ENCODE results near the gene ERP27.

ERP27 gene

DNA sequence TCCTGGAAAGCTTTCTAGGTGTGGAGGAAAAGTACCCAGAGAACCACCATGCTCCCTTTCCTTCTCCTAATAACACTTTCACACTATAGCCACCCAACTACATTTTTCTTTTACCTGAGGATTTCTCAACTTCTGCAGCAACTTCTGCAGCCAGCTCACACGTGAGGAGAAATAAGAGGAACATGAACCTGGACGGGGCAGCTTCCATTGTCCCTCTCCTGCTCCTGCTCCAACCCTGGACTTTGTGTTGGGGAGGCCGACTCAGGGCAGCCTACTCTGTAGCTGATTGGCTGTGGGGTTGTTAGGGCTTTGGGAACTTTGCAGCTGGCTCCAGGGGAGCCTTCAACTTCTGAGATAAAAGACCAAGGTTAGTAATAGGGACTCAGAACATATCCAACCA, at the start of gene ERP27:
Gene ERP27 (minus strand): TSS at position 237 of the 400 bp plus-strand sequence. CDS start 29 bp downstream, at position 208.
- DNase-seq, result no peak

- no peak for DNase-seq
Observed at GRCh38 chr12:14988035-14988434, 49.7 kb upstream of the ERP27 start.

DNA sequence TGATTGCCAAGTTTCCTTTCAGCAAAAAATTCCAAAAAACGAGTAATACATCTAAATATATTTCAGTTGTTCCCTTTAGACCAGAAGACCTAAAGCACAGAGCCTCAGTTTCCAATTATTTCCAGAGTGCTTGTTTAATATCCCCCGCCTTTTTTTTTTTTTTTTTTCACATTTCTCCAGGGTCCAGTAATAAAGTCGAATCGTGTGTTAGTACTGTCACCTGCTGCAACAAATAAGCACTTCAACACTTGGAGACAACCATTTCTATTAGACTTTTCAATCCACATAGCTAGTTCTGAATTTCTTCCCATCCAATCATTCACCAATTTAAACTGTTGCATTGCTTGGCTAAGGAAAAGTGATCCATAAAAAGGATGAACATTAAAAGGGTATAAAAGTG, 48.1 kb upstream of the ERP27 start:
- DNase-seq, result no peak

DNA sequence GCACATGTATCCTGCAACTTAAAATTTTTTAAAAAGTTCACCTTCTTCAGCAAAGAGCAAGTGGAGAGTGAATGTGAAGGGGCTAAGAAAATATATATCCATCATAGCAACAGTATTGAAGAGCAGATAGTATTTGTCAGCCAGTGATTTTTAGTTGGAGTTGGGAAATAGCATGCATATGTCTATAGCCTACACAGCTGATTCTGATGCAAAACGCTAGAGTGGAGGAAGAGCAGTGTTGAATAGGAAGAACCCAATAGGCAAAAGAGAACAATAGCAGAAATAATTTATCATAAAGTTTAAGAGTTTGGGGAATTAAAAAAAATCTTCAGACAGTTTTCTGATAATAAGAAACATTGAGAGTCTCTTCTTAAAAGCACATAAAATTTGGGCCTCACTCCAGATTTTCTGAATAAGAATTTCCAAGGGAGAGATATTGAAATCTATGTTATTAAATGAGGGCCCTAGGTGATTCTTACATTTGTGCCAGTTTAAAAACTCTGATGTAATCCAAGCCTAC, 46.5 kb upstream of the ERP27 start:
- DNase-seq, result no peak

- DNase-seq, result no peak
Observed at GRCh38 chr12:14984036-14984435, 45.7 kb upstream of the ERP27 start.

GRCh38 chr12:14982991-14983390, 44.7 kb upstream of the ERP27 start:
- no peak for DNase-seq

DNA sequence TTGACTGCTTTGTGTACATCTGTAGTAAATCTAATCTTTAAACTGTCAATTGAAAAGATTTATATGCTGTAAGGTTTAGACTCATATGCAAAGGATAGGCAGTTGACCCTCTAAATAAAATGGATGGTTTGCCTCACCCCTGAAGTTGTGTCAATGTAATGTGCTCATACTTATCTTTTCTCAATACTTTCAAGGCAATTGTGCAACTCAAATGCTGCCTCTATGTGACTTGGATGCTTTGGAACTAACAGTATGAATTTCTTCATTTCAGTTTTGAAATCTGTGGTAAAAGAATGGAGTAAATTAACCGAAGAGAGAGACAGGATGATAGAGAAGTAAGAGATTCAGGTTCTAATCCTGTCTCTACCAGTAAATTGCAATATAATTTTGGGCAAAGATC, 44.2 kb upstream of the ERP27 start:
- no peak for DNase-seq

GRCh38 chr12:14981049-14981448, 42.7 kb upstream of the ERP27 start:
- no peak for DNase-seq

DNA sequence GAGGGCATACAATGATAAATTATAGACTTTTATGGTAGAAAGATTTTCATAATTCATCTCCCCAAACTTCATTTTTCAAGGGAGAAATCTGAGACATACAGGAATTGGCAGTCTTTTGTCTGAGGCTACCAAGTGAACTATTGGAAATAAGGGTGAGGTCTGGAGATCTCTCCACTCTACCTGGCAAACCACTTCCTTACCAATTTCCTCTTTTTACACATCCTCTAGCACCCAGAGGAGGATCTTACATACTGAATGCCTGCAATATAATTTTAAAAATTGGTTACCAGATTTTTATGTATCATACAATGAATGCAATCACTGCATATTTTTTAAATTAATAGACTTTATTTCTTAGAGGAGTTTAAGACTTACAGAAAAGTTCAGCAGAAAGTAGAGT, 41.1 kb upstream of the ERP27 start:
- DNase-seq, result no peak

DNA sequence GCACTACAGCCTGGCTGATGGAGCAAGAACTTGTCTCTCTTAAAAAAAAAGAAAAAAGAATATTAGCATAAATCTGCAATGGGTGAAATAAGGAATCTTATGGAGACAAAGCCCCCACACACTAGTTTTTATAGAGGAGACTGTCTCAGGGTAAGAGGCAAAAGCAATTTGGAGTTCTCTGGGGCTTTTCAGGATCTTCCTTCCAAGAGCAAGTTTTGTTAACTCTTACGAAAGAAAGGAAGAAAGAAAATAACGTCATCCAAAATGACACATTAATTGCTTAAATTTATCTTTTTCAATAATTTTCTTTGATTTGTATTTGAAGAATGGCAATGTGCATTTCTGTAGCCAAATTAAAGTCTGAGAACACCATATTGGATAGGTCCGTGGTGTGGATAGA, 38.3 kb upstream of the ERP27 start:
- no peak for DNase-seq

DNA sequence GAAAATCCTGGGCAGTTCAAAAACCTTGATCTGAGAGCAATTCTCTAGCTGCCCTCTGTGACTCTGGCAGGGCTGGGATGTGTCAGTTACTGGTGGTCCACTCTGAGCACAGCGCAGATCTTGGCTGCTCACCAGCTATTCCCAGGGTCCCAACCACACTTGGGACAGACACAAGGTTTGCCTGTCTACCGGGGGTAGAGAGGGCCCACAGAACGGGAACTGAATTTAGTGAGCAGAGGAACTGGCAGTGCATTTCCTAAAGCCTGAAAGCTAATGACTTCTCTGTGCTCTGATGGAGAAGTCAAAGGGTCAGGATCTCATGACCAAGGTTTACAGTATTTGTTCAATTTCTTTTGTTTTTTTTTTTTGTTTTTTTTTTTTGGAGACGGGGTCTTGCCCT, 37.1 kb upstream of the ERP27 start:
- no peak for DNase-seq

DNA sequence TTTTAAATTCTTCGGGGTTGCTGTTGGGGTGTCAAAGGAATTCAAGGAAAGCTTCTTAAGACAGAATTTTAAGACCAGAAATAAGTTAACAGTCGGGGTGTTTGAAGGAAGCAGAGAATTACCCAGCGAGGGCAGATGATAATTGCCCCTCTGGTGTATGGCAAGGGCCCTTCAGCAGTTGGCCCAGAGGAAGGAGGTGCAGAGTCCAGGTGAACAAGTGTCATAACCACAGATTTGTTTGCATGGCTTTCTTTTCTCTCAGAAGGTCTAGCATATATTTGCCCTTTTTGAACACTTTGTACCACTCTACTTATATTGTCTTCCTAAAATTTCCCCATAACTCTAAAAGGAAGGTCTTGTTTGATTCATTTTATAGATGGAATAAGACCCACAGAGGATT, 36.3 kb upstream of the ERP27 start:
- no peak for DNase-seq

GRCh38 chr12:14972816-14973215, 34.5 kb upstream of the ERP27 start, which contains the start of gene PDE6H:
Gene PDE6H (plus strand): TSS chr12:14973042. CDS start chr12:14978013, 4,971 bp downstream.
- no peak for DNase-seq

GRCh38 chr12:14970473-14970872, 32.1 kb upstream of the ERP27 start:
- no peak for DNase-seq

DNA sequence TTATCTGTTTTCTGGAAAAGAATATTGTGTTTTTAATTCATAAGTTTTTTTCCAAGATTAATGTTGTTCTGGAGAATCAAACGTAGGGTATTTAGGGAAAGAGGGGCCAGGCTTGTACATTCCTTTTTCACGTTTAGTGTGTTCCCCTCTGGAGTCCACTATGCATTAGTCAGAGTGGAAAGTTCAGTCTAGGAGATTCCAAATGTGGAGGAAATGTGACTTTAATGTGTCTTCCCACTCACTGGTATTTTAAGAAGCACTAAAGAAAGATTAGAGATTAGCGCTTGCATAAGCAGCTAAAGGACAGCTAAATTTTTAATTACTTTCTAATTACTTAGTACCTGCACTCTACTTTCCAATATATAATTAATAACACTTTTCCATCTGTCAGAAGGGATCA, 30.1 kb upstream of the ERP27 start:
- no peak for DNase-seq

DNA sequence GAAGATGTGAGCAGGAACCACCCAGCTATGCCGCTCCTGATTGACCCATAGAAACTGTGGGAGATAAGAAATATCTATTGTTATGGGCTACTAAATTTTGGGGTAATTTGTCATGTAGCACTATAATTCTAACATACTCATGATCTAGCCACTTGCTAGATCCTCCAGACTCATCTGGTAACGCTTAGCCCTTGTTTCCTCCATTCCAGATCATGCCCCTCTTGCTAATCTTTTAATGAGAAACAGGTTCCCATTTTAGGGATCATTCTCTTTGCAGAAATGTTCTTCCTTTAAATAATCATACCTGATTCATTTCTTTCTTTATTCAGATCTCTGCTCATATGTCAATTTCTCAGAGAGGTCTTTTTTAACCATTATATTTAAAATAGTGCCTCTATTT, 26.9 kb upstream of the ERP27 start:
- no peak for DNase-seq

GRCh38 chr12:14964406-14964805, 26.1 kb upstream of the ERP27 start:
- DNase-seq, result no peak

- DNase-seq, result no peak
Observed at GRCh38 chr12:14963520-14963919, 25.2 kb upstream of the ERP27 start.

GRCh38 chr12:14962797-14963196, 24.5 kb upstream of the ERP27 start:
- DNase-seq, result no peak

- DNase-seq, result no peak
Observed at GRCh38 chr12:14962153-14962539, 23.8 kb upstream of the ERP27 start.

GRCh38 chr12:14961466-14962152, 23.3 kb upstream of the ERP27 start, which contains the start of gene ARHGDIB:
Gene ARHGDIB (minus strand): TSS chr12:14961601. CDS start chr12:14950712, 10,889 bp downstream.
- no peak for DNase-seq

- DNase-seq, result no peak
Observed at GRCh38 chr12:14960548-14961465, 22.5 kb upstream of the ERP27 start.

DNA sequence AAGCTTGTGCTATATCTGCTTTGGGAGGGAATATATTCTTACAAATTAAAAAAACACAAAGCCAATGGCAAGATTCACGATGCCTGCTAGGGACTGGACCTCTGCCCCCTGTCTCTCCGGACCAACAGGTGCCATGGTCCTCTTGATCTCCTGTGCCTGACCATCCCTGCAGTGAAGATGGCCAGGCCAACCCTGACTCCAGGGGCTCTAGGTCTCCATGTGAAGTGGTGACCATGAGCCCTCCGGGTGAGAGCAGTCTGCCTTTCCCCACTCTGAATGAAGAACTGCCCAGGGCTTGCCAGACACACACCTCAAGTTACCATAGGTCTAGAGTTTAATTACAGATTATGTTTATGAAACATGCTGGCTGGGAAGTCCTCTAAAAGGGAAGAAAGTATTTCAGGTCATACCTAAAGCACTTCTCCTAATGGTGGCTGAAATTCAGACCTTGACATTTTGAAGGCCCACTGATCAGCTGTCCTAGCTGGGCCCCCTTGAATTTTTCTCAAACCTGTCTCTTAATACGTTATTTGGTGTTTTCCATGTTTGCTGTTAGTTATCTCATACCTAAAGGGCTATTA, 21.7 kb upstream of the ERP27 start:
- no peak for DNase-seq
